A673 (cell line): ENCODE measurements around the gene MID1. TPM values are rescaled to one million over a fixed set of nuclear protein-coding genes. Genes with fewer than 3 reads are reported as not detected.

ENCODE experiments used
- BruUV-seq: library from RNA; stranded (reverse); fragments of 400-500 nt; replicated peaks from 2 replicates; lab custom pipeline; 2021; lab: Mats Ljungman, UMichigan
- CTCF ChIA-PET: fragments of 300-600 bp; sonication (Branson Sonifier 250); formaldehyde crosslinking; loops from one replicate; lab custom pipeline; 2022; ENCODE audit warnings: antibody characterized with exemption; lab: Charles Lee
- POLR2A ChIA-PET: fragments of 300-600 bp; sonication (Branson Sonifier 250); formaldehyde crosslinking; loops from one replicate; lab custom pipeline; 2022; ENCODE audit warnings: antibody characterized with exemption; ENCODE audit not compliant: low non-redundant PET; lab: Charles Lee
- DNase-seq: peaks from one replicate; pipeline ENCODE4 v3.0.0-alpha.2; 2015; ENCODE audit warnings: low spot score
- H3K27ac ChIP-seq: fragments of 200-600 bp; sonication (generic); 2 replicates; pipeline ENCODE4 v1.5.1; 2016; ENCODE audit warnings: mixed run types, low read depth, mild to moderate bottlenecking, mixed read lengths, antibody characterized with exemption, low read length; ENCODE audit not compliant: poor library complexity, severe bottlenecking
- H3K27me3 ChIP-seq: fragments of 200-600 bp; sonication (generic); replicated peaks from 2 replicates; pipeline ENCODE4 v1.6.1; 2017; ENCODE audit warnings: mixed run types, low read depth, mild to moderate bottlenecking, mixed read lengths, antibody characterized with exemption, low read length; ENCODE audit not compliant: insufficient read depth, poor library complexity
- H3K36me3 ChIP-seq: fragments of 200-600 bp; sonication (generic); 2 replicates; pipeline ENCODE4 v1.6.1; 2016; ENCODE audit warnings: mixed run types, mild to moderate bottlenecking, mixed read lengths, antibody characterized with exemption, low read length; ENCODE audit not compliant: insufficient read depth, poor library complexity, severe bottlenecking
- H3K4me1 ChIP-seq: fragments of 200-600 bp; sonication (generic); 2 replicates; pipeline ENCODE4 v1.6.1; 2017; ENCODE audit warnings: mixed run types, mild to moderate bottlenecking, mixed read lengths, antibody characterized with exemption, low read length; ENCODE audit not compliant: insufficient read depth, poor library complexity, severe bottlenecking
- H3K4me3 ChIP-seq: fragments of 200-600 bp; sonication (generic); 2 replicates; pipeline ENCODE4 v1.5.1; 2016; ENCODE audit warnings: low read depth, mixed run types, mild to moderate bottlenecking, mixed read lengths, low read length; ENCODE audit not compliant: poor library complexity, severe bottlenecking
- H3K9me3 ChIP-seq: fragments of 200-600 bp; sonication (generic); 2 replicates; pipeline ENCODE4 v1.6.1; 2016; ENCODE audit warnings: mixed run types, low read depth, mild to moderate bottlenecking, mixed read lengths, antibody characterized with exemption, low read length; ENCODE audit not compliant: poor library complexity, severe bottlenecking
- CTCF ChIP-seq: fragments of 300-800, 200-600 bp; sonication (generic); conservative IDR thresholded peaks from 2 replicates; pipeline ENCODE4 v1.5.1; 2017; ENCODE audit warnings: low read depth, mild to moderate bottlenecking, antibody characterized with exemption, low read length, moderate library complexity, mixed read lengths
- EZH2 ChIP-seq: fragments of 200-600 bp; sonication (generic); IDR thresholded peaks from 2 replicates; pipeline ENCODE4 v1.6.1; 2017; ENCODE audit warnings: borderline replicate concordance, low read depth, mild to moderate bottlenecking, mixed read lengths, antibody characterized with exemption, low read length; ENCODE audit not compliant: poor library complexity, severe bottlenecking
- intact Hi-C: fragments of 100-400 bp; cut with micrococcal nuclease; formaldehyde crosslinking; loops from one replicate; pipeline ENCODE4 v1.10.0; 2022; ENCODE audit not compliant: unreplicated experiment
- total RNA-seq: library from RNA; stranded (reverse); gene quantifications from 2 replicates; pipeline ENCODE4 v1.2.3, GENCODE V29; 2021

MID1 gene
- total RNA-seq, 1 experiment from 2014 or later, result 7.0 TPM

- no peaks in the 10 kb centered on the region for H3K27me3 ChIP-seq
- no TSS peak for BruUV-seq
- DNase-seq, result no peak
- no peaks in the 10 kb centered on the region for H3K36me3 ChIP-seq
- TF ChIP-seq CTCF (no peak), EZH2 (no peak)
- H3K4me1 ChIP-seq, result peaks cover 10% of the 10 kb centered on the region
- no peaks in the 10 kb centered on the region for H3K9me3 ChIP-seq
- no peak overlapping the region for H3K4me3 ChIP-seq
- intact Hi-C loops, result no loop called here
- H3K27ac ChIP-seq, result no peak overlapping the region
- CTCF ChIA-PET, result no interaction called here
- POLR2A ChIA-PET, result no interaction called here
Measured at GRCh38 chrX:10507876-10508275, 112.5 kb downstream of the MID1 start.

GRCh38 chrX:10507181-10507580 is 113.2 kb downstream of the MID1 start:
- no peaks in the 10 kb centered on the region for H3K9me3 ChIP-seq
- H3K36me3 ChIP-seq, result no peaks in the 10 kb centered on the region
- H3K27me3 ChIP-seq, result no peaks in the 10 kb centered on the region
- intact Hi-C loops, result no loop called here
- TF ChIP-seq EZH2, result no peak
- TF ChIP-seq CTCF, result no peak
- peaks cover 3% of the 10 kb centered on the region for H3K4me1 ChIP-seq
- CTCF ChIA-PET, result no interaction called here
- H3K4me3 ChIP-seq, result no peak overlapping the region
- H3K27ac ChIP-seq, result no peak overlapping the region
- no peak for DNase-seq
- POLR2A ChIA-PET, result no interaction called here
- BruUV-seq, result no TSS peak

- Histone ChIP-seq H3K27me3 (no peaks in the 10 kb centered on the region), H3K4me1 (no peaks in the 10 kb centered on the region), H3K27ac (no peak overlapping the region), H3K9me3 (no peaks in the 10 kb centered on the region), H3K36me3 (no peaks in the 10 kb centered on the region), H3K4me3 (no peak overlapping the region)
- ChIA-PET POLR2A (no interaction called here), CTCF (no interaction called here)
- intact Hi-C loops, result no loop called here
- BruUV-seq, result no TSS peak
- no peak for TF ChIP-seq CTCF
- TF ChIP-seq EZH2, result no peak
- no peak for DNase-seq
Measured at GRCh38 chrX:10506781-10507180, 113.6 kb downstream of the MID1 start.
